Glomerular endothelial cell (primary cell): ENCODE measurements around the gene DCTD. TPM values are rescaled to one million over a fixed set of nuclear protein-coding genes. Genes with fewer than 3 reads are reported as not detected.

Experiments
- DNase-seq: peaks from one replicate; pipeline ENCODE4 v3.0.0-alpha.2; 2011; ENCODE audit warnings: low read depth, low spot score; ENCODE audit errors: extremely low read depth
- total RNA-seq: library from RNA; depleted of rRNA; stranded (reverse); fragments of >200 nt; gene quantifications from 2 replicates; pipeline ENCODE4 v1.2.3, GENCODE V29; 2015

The DCTD gene
- 68.7 and 77.2 TPM in 2 replicates for total RNA-seq

GRCh38 chr4:182917182-182918043, at the start of gene DCTD:
Gene DCTD, minus strand, starts transcription at chr4:182917386. Its CDS starts 1,818 bp downstream, at chr4:182915568.
- DNase-seq = no peak

GRCh38 chr4:182960746-182961145, 43.6 kb upstream of the DCTD start:
- no peak for DNase-seq

GRCh38 chr4:182960228-182960627, 43.0 kb upstream of the DCTD start:
- no peak for DNase-seq

GRCh38 chr4:182955411-182955810, 38.2 kb upstream of the DCTD start:
- no peak for DNase-seq

- no peak for DNase-seq
These were observed 27.5 kb upstream of the DCTD start for GRCh38 chr4:182944484-182945213.

- no peak for DNase-seq
These were observed 22.5 kb upstream of the DCTD start for GRCh38 chr4:182939680-182940079.

GRCh38 chr4:182938205-182938645, 21.0 kb upstream of the DCTD start:
- no peak for DNase-seq

GRCh38 chr4:182937268-182938204, 20.4 kb upstream of the DCTD start:
- DNase-seq = no peak

GRCh38 chr4:182932651-182933050, 15.5 kb upstream of the DCTD start:
- no peak for DNase-seq

- no peak for DNase-seq
These were observed 14.6 kb upstream of the DCTD start for GRCh38 chr4:182931691-182932345.

GRCh38 chr4:182930889-182931288, 13.7 kb upstream of the DCTD start:
- DNase-seq = no peak

GRCh38 chr4:182929296-182929695, 12.1 kb upstream of the DCTD start:
- no peak for DNase-seq

- DNase-seq = no peak
These were observed 10.9 kb upstream of the DCTD start for GRCh38 chr4:182928061-182928460.

- DNase-seq = no peak
These were observed 10.3 kb upstream of the DCTD start for GRCh38 chr4:182927505-182927904.

GRCh38 chr4:182925855-182926254, 8.7 kb upstream of the DCTD start:
- no peak for DNase-seq

GRCh38 chr4:182925298-182925757, 8.1 kb upstream of the DCTD start:
- no peak for DNase-seq

GRCh38 chr4:182924497-182924896, 7.3 kb upstream of the DCTD start:
- DNase-seq = no peak

GRCh38 chr4:182923796-182924340, 6.7 kb upstream of the DCTD start:
- no peak for DNase-seq

GRCh38 chr4:182923366-182923765, 6.2 kb upstream of the DCTD start:
- no peak for DNase-seq
